Spleen (tissue), 11 donors: ENCODE data around the gene KRTAP10-8. TPM values are rescaled to one million over a fixed set of nuclear protein-coding genes. Genes with fewer than 3 reads are reported as not detected.
"Not testable (repeated sequence)": the region's sequence is repeated elsewhere in the genome, so short reads cannot be mapped to it uniquely, and the experiment has no call there.

Source experiments
- DNase-seq: peaks from one replicate; pipeline ENCODE4 v3.0.0-alpha.2; 2020
- H3K27ac ChIP-seq, 8 donors: fragments of 200-600 bp; sonication (generic) in 7 of 8; 1 replicate in 4 of 8; 2 replicates in 4 of 8; pipeline versions ENCODE4 v1.5.0 to v1.8.0; 2016 to 2021; ENCODE audit warnings: inconsistent platforms in 4 of 8, mild to moderate bottlenecking in 4 of 8, moderate library complexity in 1 of 8
- H3K27me3 ChIP-seq, 7 donors: fragments of 200-600 bp; sonication (generic) in 6 of 7; replicated peaks in 1 of 7; 1 replicate in 4 of 7; 2 replicates in 3 of 7; pipeline versions ENCODE4 v1.5.0 to v1.8.0; 2016 to 2021; ENCODE audit warnings: inconsistent platforms in 3 of 7, mild to moderate bottlenecking in 1 of 7
- H3K36me3 ChIP-seq, 6 donors: fragments of 200-600 bp; sonication (generic) in 5 of 6; 1 replicate in 4 of 6; 2 replicates in 2 of 6; pipeline versions ENCODE4 v1.5.0 to v1.8.0; 2016 to 2021; ENCODE audit warnings: inconsistent platforms in 2 of 6
- H3K4me1 ChIP-seq, 6 donors: fragments of 200-600 bp; sonication (generic) in 5 of 6; 1 replicate in 3 of 6; 2 replicates in 3 of 6; pipeline versions ENCODE4 v1.5.0 to v1.8.0; 2016 to 2021; ENCODE audit warnings: inconsistent platforms in 3 of 6
- H3K4me3 ChIP-seq, 8 donors: fragments of 200-600 bp; sonication (generic) in 7 of 8; 1 replicate in 4 of 8; 2 replicates in 4 of 8; pipeline versions ENCODE4 v1.5.0 to v1.8.0; 2016 to 2021; ENCODE audit warnings: inconsistent platforms in 4 of 8, mild to moderate bottlenecking in 4 of 8, moderate library complexity in 2 of 8
- H3K9me3 ChIP-seq, 8 donors: fragments of 200-600 bp; sonication (generic) in 7 of 8; 1 replicate in 4 of 8; 2 replicates in 4 of 8; pipeline versions ENCODE4 v1.5.0 to v1.8.0; 2016 to 2021; ENCODE audit warnings: inconsistent platforms in 4 of 8
- POLR2A ChIP-seq, 3 donors: fragments of 450-650 bp; IDR thresholded peaks; one replicate each; pipeline ENCODE4 v1.5.1; 2017; ENCODE audit warnings: antibody characterized with exemption in 3 of 3, mild to moderate bottlenecking in 1 of 3
- POLR2AphosphoS5 ChIP-seq, 3 donors: sonication (generic); formaldehyde crosslinking; IDR thresholded peaks; one replicate each; pipeline ENCODE4 v1.5.1; 2017; ENCODE audit warnings: antibody characterized with exemption in 3 of 3
- WGBS, 5 donors: extraction: QIAGEN DNeasy Blood & Tissue Kit in 3 of 5; methylation state at CpG; one replicate each; pipeline versions ENCODE4 v1.1.5 to v1.1.7; 2013 to 2018; 5-methylcytosine and 5-hydroxymethylcytosine counted together
- intact Hi-C: fragments of 100-400 bp; cut with DNase I; formaldehyde crosslinking; loops from one replicate; pipeline ENCODE4 v1.15.0; 2023; ENCODE audit warnings: low total_unique reads
- polyA plus RNA-seq, 3 donors: library from polyadenylated mRNA; stranded (reverse); fragments of 200-250 nt; gene quantifications; one replicate each; pipeline ENCODE4 v1.2.1, GENCODE V29; 2013
- total RNA-seq, 7 donors: library from RNA; depleted of rRNA in 3 of 7; stranded (reverse); fragments of >200 nt in 3 of 7; fragmentation: NEBNext Ultra II Directional in 4 of 7; extraction: Animal tissue kit (Norgen Biotek cat#: 25700) in 4 of 7; gene quantifications; one replicate each; pipeline versions ENCODE4 v1.1.0 to v1.2.1, GENCODE V29; 2016 to 2021
- TF ChIP-seq, protein P1 (sequence below), 11 experiments: fragments of 200-600 bp in 7 of 11; fragments of 450-650 bp in 4 of 11; sonication (generic) in 4 of 11; IDR thresholded peaks in 8 of 11; conservative IDR thresholded peaks in 3 of 11; 1 replicate in 7 of 11; 2 replicates in 4 of 11; pipeline versions ENCODE4 v1.4.0 to v1.8.0; 2016 to 2021; ENCODE audit warnings: antibody characterized with exemption in 11 of 11, inconsistent platforms in 4 of 11, mild to moderate bottlenecking in 1 of 11
- donor health status: healthy with polysubstance abuse.
- donor health status: DM: no; HTN: no; CAD: no; lungs with moderate emphysema.
- donor health status: DM: no; HTN: no; CAD: no.
- donor health status: Bipolar disorder and iron deficiency.
- donor health status: healthy.
- donor health status: DM: no; HTN: no; CAD: no.
- donor health status: DM: yes; HTN: yes; CAD: no.

The KRTAP10-8 gene
- total and polyA plus RNA-seq, 10 donors = not detected

DNA sequence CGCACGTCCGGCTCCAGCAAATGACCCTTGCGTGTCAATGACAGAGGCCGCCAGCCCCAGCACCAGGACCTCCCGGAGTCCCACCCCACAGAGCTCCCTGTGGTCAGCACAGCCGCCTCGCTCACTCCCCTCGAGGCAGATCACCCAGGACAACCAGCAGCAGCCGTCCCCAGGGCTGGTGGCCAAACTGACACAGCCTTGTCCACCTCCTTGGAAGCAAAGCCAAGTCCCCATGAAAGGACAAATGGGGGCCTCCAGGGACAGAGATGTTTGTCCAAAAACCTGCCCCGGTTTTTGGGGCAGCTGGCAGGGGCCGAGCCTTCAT, 27.4 kb downstream of the KRTAP10-8 start:
- TF ChIP-seq POLR2AphosphoS5 (IDR thresholded peaks at IDR 0.05) (no peak), POLR2A (IDR thresholded peaks at IDR 0.05) (no peak)
- TF ChIP-seq, protein P1, sequence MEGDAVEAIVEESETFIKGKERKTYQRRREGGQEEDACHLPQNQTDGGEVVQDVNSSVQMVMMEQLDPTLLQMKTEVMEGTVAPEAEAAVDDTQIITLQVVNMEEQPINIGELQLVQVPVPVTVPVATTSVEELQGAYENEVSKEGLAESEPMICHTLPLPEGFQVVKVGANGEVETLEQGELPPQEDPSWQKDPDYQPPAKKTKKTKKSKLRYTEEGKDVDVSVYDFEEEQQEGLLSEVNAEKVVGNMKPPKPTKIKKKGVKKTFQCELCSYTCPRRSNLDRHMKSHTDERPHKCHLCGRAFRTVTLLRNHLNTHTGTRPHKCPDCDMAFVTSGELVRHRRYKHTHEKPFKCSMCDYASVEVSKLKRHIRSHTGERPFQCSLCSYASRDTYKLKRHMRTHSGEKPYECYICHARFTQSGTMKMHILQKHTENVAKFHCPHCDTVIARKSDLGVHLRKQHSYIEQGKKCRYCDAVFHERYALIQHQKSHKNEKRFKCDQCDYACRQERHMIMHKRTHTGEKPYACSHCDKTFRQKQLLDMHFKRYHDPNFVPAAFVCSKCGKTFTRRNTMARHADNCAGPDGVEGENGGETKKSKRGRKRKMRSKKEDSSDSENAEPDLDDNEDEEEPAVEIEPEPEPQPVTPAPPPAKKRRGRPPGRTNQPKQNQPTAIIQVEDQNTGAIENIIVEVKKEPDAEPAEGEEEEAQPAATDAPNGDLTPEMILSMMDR (IDR thresholded peaks at IDR 0.05 in 8 of 11, conservative IDR thresholded peaks at IDR 0.05 in 3 of 11) = no peak
- 80 to 91% (median 89%) methylated on average over 12 of the region's 12 CpGs for WGBS, 5 donors
- intact Hi-C loops = no loop called here

DNA sequence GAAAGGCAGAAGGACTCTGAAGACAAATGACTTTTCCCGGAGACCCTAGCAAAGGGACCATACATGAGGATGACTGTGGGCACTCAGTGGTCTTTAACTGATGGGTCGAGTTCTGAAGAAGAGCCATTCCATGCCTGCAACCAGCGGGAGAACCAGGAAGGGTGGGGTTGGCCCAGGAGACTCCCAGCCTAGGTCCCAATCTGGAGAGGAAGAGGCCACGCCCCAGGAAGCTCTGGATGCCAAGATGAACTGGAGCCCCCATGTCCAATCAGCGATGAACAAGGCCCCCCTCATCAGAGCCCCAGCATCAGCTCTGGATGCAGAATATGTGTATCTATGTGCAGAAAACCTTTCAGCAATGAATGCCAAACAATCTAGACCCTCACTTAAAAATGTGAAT, 28.9 kb downstream of the KRTAP10-8 start:
- Histone ChIP-seq H3K4me3 (no peak overlapping the region), H3K27me3 (peaks cover 0 to 41% (median 4%) of the 10 kb centered on the region in 7 donors), H3K9me3 (peaks cover 0 to 48% (median 43%) of the 10 kb centered on the region in 8 donors), H3K27ac (no peak overlapping the region), H3K4me1 (no peaks in the 10 kb centered on the region), H3K36me3 (no peaks in the 10 kb centered on the region)
- 73 to 94% (median 84%) methylated on average over 5 of the region's 5 CpGs for WGBS, 5 donors
- DNase-seq = no peak
- TF ChIP-seq POLR2AphosphoS5 (IDR thresholded peaks at IDR 0.05) = no peak
- TF ChIP-seq POLR2A (IDR thresholded peaks at IDR 0.05) = no peak
- TF ChIP-seq, protein P1 (IDR thresholded peaks at IDR 0.05 in 8 of 11, conservative IDR thresholded peaks at IDR 0.05 in 3 of 11) = no peak
- intact Hi-C loops = no loop called here

More for the DNA sequence above, 27.4 kb downstream of the KRTAP10-8 start:
- H3K4me1 ChIP-seq = no peaks in the 10 kb centered on the region
- no peak for DNase-seq
- H3K4me3 ChIP-seq = no peak overlapping the region
- peaks cover 0 to 34% (median 29%) of the 10 kb centered on the region in 8 donors for H3K9me3 ChIP-seq
- no peaks in the 10 kb centered on the region for H3K36me3 ChIP-seq
- H3K27me3 ChIP-seq = peaks cover 0 to 46% (median 4%) of the 10 kb centered on the region in 7 donors
- H3K27ac ChIP-seq = no peak overlapping the region

DNA sequence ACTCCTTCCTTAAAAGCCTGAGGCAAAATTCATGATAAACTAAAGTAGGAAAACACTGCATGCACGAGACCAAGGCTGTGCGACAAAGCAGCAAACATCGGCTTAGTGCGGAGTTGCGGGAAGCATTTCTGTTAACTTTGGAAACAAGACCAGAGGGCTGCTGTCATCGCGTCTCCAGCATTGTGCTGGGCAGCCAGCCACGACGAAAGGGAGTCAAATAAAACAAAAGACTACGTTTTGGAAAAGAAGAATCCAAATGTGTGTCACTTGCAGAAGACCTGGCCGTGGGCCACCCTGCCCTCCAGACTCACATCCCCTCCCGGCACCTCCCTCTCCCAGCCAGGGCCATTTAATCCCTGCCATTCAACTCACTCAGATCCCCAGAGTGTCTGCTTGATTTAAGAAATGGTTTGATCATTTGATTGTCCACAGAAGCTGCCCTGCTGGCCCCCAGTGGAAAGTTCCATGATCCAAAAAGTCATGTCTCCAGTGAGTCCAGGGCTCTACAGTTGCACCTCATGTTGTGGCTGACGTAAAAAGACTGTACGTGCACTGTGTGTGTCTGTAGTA, 31.9 kb downstream of the KRTAP10-8 start:
- H3K36me3 ChIP-seq = no peaks in the 10 kb centered on the region
- peaks cover 0 to 44% (median 4%) of the 10 kb centered on the region in 7 donors for H3K27me3 ChIP-seq
- no peak for DNase-seq
- no peak overlapping the region for H3K4me3 ChIP-seq
- WGBS, 5 donors = 63 to 80% (median 75%) methylated on average over 14 of the region's 14 CpGs
- no peak overlapping the region for H3K27ac ChIP-seq
- TF ChIP-seq POLR2A (IDR thresholded peaks at IDR 0.05) = no peak
- TF ChIP-seq, protein P1 (IDR thresholded peaks at IDR 0.05 in 8 of 11, conservative IDR thresholded peaks at IDR 0.05 in 3 of 11) = no peak
- no peak for TF ChIP-seq POLR2AphosphoS5 (IDR thresholded peaks at IDR 0.05)
- H3K9me3 ChIP-seq = peaks cover 0 to 49% (median 43%) of the 10 kb centered on the region in 8 donors
- no peaks in the 10 kb centered on the region for H3K4me1 ChIP-seq
- intact Hi-C loops = no loop called here

DNA sequence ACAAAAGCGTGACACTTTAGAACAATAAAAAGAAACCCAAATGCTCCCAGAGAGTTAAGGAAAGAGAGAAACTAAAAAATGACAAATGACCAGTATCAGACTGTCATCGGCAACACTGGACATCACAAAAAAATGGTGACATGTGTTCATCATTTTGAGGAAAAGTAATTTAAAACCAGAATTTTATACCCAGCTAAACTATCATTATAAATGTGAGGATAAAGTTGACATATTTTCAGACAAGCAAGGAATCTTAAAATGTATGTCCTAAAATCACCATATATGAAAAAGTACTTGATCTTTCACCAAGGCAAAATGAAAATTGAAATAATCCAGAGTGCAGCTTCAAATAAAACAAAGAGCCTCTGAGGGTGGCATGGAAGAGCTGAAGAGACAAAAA, 33.0 kb downstream of the KRTAP10-8 start:
- Histone ChIP-seq H3K27ac (no peak overlapping the region), H3K9me3 (peaks cover 0 to 49% (median 43%) of the 10 kb centered on the region in 8 donors), H3K4me3 (no peak overlapping the region), H3K27me3 (peaks cover 0 to 36% (median 2%) of the 10 kb centered on the region in 7 donors), H3K4me1 (no peaks in the 10 kb centered on the region), H3K36me3 (no peaks in the 10 kb centered on the region)
- TF ChIP-seq, protein P1 (IDR thresholded peaks at IDR 0.05 in 8 of 11, conservative IDR thresholded peaks at IDR 0.05 in 3 of 11) = no peak
- TF ChIP-seq POLR2A (IDR thresholded peaks at IDR 0.05) = no peak
- no peak for TF ChIP-seq POLR2AphosphoS5 (IDR thresholded peaks at IDR 0.05)
- DNase-seq = no peak
- intact Hi-C loops = no loop called here
- WGBS, 5 donors = 47 to 50% (median 48%) methylated on average over 2 of the region's 2 CpGs

DNA sequence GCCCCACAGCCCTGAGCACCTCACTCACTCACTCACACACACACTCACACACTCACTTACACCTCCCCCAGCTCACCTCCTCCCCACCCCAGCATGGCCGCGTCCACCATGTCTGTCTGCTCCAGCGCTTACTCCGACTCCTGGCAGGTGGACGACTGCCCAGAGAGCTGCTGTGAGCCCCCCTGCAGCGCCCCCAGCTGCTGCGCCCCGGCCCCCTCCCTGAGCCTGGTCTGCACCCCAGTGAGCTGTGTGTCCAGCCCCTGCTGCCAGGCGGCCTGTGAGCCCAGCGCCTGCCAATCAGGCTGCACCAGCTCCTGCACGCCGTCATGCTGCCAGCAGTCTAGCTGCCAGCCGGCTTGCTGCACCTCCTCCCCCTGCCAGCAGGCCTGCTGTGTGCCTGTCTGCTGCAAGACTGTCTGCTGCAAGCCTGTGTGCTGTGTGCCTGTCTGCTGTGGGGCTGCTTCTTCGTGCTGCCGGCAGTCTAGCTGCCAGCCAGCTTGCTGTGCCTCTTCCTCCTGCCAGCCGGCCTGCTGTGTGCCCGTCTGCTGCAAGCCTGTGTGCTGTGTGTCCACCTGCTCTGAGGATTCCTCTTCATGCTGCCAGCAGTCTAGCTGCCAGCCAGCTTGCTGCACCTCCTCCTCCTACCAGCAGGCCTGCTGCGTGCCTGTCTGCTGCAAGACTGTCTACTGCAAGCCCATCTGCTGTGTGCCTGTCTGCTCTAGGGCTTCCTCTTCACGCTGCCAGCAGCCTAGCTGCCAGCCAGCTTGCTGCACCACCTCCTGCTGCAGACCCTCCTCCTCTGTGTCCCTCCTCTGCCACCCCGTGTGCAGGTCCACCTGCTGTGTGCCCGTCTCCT, 34.7 kb downstream of the KRTAP10-8 start, which contains the start of gene KRTAP10-11:
Gene KRTAP10-11, plus strand, starts transcription at position 49 of the 856 bp plus-strand sequence. Its CDS starts 45 bp downstream, at position 94.
- peaks cover 0 to 27% (median 0%) of the 10 kb centered on the region in 7 donors for H3K27me3 ChIP-seq
- H3K36me3 ChIP-seq, intact Hi-C loops, H3K4me1 ChIP-seq, H3K27ac ChIP-seq, H3K4me3 ChIP-seq, DNase-seq: not testable (repeated sequence)
- 76 to 83% (median 78%) methylated on average over 14 to 21 of the region's 21 CpGs for WGBS, 5 donors
- H3K9me3 ChIP-seq = peaks cover 0 to 37% (median 32%) of the 10 kb centered on the region in 8 donors
